Right lobe of liver (tissue), 4 donors: Measurements from ENCODE around the gene CEND1.

Experiments
- POLR2A ChIP-seq: fragments of 450-650 bp; IDR thresholded peaks from one replicate; pipeline ENCODE4 v1.6.1; 2017; ENCODE audit warnings: antibody characterized with exemption, mild to moderate bottlenecking
- TF ChIP-seq, protein P1 (sequence below), 4 donors: fragments of 200-600 bp in 3 of 4; fragments of 450-650 bp in 1 of 4; IDR thresholded peaks; one replicate each; pipeline versions ENCODE4 v1.5.1 to v1.8.0; 2016 to 2022; ENCODE audit warnings: antibody characterized with exemption in 4 of 4, mild to moderate bottlenecking in 2 of 4
- donor health status: DM: no; HTN: no; CAD: no.
- donor health status: DM: no; HTN: no; CAD: no.
- donor health status: DM: no; HTN: yes; CAD: no.

DNA sequence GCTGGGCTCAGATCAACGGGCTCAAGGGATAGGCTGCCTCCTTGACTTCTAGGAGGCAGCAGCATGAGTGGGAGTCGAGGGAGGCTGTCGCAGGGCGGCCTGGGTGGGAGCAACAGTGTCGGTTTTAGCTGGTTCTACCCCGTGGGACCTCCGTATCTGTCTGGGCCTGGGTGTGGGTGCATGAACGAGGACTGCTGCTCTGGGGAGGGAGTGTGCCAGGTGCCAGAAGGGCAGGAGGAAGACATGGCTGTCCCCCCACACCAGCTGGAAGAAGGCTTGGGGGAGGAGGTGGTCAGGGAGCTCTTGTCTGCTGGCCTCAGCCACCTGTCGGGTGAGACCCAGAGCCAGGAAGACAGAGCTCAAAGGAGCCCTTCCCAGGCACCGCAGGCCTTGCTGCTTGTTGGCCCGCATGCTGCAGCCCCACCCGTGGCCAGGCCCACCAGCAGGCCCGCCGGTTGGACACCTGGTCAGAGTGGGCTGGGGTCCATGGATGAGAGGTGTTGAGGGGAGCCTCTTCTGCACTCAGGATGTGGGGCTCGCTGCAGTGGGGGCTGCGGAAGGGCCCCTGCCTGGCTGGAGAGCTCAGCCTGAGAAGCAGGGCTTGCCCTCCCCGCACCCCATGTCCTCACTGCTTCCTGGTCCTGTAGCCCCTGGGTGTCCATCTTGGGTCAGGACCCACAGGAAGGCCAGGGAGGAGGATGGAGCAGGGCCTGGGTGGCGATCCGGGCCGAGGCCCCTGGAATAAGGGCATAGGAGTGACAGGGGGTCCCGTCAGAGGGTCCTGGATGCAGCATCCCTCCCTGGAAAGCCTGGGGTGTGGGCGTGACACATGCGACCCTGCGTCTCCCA is 3.4 kb downstream of the CEND1 start:
- TF ChIP-seq, protein P1, sequence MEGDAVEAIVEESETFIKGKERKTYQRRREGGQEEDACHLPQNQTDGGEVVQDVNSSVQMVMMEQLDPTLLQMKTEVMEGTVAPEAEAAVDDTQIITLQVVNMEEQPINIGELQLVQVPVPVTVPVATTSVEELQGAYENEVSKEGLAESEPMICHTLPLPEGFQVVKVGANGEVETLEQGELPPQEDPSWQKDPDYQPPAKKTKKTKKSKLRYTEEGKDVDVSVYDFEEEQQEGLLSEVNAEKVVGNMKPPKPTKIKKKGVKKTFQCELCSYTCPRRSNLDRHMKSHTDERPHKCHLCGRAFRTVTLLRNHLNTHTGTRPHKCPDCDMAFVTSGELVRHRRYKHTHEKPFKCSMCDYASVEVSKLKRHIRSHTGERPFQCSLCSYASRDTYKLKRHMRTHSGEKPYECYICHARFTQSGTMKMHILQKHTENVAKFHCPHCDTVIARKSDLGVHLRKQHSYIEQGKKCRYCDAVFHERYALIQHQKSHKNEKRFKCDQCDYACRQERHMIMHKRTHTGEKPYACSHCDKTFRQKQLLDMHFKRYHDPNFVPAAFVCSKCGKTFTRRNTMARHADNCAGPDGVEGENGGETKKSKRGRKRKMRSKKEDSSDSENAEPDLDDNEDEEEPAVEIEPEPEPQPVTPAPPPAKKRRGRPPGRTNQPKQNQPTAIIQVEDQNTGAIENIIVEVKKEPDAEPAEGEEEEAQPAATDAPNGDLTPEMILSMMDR (IDR thresholded peaks at IDR 0.05), result no peak
- no peak for TF ChIP-seq POLR2A
